Natural killer cell (primary cell): ENCODE data around the gene UNC13C. TPM values are rescaled to one million over a fixed set of nuclear protein-coding genes. Genes with fewer than 3 reads are reported as not detected.

Experiments used
- ATAC-seq, 3 donors: fragments of 150-1000 bp in 2 of 3; fragments of 200-7000 bp in 1 of 3; cut with Tn5 transposase; 1 replicate in 1 of 3; 2 replicates in 2 of 3; pipeline ENCODE4 v1.10.0; 2021; ENCODE audit warnings: mild to moderate bottlenecking in 2 of 3, moderate library complexity in 2 of 3
- DNase-seq, 2 donors: peaks; one replicate each; pipeline versions ENCODE4 v3.0.0 to v3.0.0-alpha.2; 2013 to 2021; ENCODE audit warnings: mixed read lengths in 1 of 2
- H3K27ac ChIP-seq: one replicate; pipeline ENCODE4 v1.5.1; 2013; ENCODE audit warnings: mild to moderate bottlenecking, low read length
- H3K27me3 ChIP-seq: one replicate; pipeline ENCODE4 v1.6.1; 2013; ENCODE audit warnings: low read length; ENCODE audit not compliant: control insufficient read depth, insufficient read depth
- H3K36me3 ChIP-seq: one replicate; pipeline ENCODE4 v1.6.1; 2013; ENCODE audit warnings: low read length; ENCODE audit not compliant: control insufficient read depth, insufficient read depth
- H3K4me1 ChIP-seq: one replicate; pipeline ENCODE4 v1.6.1; 2013; ENCODE audit warnings: low read length; ENCODE audit not compliant: control insufficient read depth, insufficient read depth
- H3K4me3 ChIP-seq: one replicate; pipeline ENCODE4 v1.5.1; 2013; ENCODE audit warnings: low read length
- H3K9me3 ChIP-seq: one replicate; pipeline ENCODE4 v1.6.1; 2013; ENCODE audit warnings: low read length; ENCODE audit not compliant: control insufficient read depth, insufficient read depth
- H3K27ac Mint-ChIP-seq, 2 donors: one replicate each; pipeline ENCODE4 v1.8.0; 2022; ENCODE audit warnings: mild to moderate bottlenecking in 2 of 2, mixed read lengths in 2 of 2, moderate library complexity in 1 of 2
- H3K27me3 Mint-ChIP-seq, 2 donors: one replicate each; pipeline ENCODE4 v1.8.0; 2022; ENCODE audit warnings: low read depth in 2 of 2, mixed read lengths in 2 of 2
- H3K36me3 Mint-ChIP-seq: one replicate; pipeline ENCODE4 v1.8.0; 2022; ENCODE audit warnings: mixed read lengths
- H3K4me1 Mint-ChIP-seq, 2 donors: one replicate each; pipeline ENCODE4 v1.8.0; 2022; ENCODE audit warnings: mixed read lengths in 2 of 2
- H3K4me3 Mint-ChIP-seq: one replicate; pipeline ENCODE4 v1.8.0; 2022; ENCODE audit warnings: mild to moderate bottlenecking, moderate library complexity, mixed read lengths
- H3K9me3 Mint-ChIP-seq, 2 donors: one replicate each; pipeline ENCODE4 v1.8.0; 2022; ENCODE audit warnings: mixed read lengths in 2 of 2
- CTCF ChIP-seq: fragments of 200-600 bp; IDR thresholded peaks from one replicate; pipeline ENCODE4 v1.8.0; 2022; ENCODE audit warnings: antibody characterized with exemption
- WGBS: methylation state at CpG from one replicate; pipeline ENCODE4 v1.1.7; 2013; ENCODE audit warnings: missing lambda C conversion rate; ENCODE audit not compliant: insufficient coverage; 5-methylcytosine and 5-hydroxymethylcytosine counted together
- intact Hi-C: fragments of 100-400 bp; cut with micrococcal nuclease; formaldehyde crosslinking; loops from one replicate; pipeline ENCODE4 v1.14.2; 2022
- total RNA-seq, 4 donors: library from RNA; stranded (reverse); fragments of 120-200 nt in 1 of 4; gene quantifications; one replicate each; pipeline versions ENCODE4 v1.2.3 to v1.2.4, GENCODE V29; 2013 to 2022

Gene UNC13C
- total RNA-seq, 3 donors from 2014 or later (not counting 1 experiment from before 2014, with no cell fraction given): not detected

- H3K27ac ChIP-seq: no peak overlapping the region
- H3K4me1 Mint-ChIP-seq: no peaks in the 10 kb centered on the region
- no peaks in the 10 kb centered on the region for H3K4me1 ChIP-seq
- no peaks in the 10 kb centered on the region for H3K36me3 ChIP-seq
- H3K9me3 Mint-ChIP-seq: peaks cover 7 to 10% of the 10 kb centered on the region in 2 donors
- no peaks in the 10 kb centered on the region for H3K27me3 Mint-ChIP-seq
- ATAC-seq: no peak
- DNase-seq: no peak
- H3K4me3 Mint-ChIP-seq: no peak overlapping the region
- no peaks in the 10 kb centered on the region for H3K27me3 ChIP-seq
- no peaks in the 10 kb centered on the region for H3K36me3 Mint-ChIP-seq
- no peak overlapping the region for H3K27ac Mint-ChIP-seq
- intact Hi-C loops: no loop called here
- TF ChIP-seq CTCF: no peak
- 58% methylated on average over 3 of the region's 3 CpGs for WGBS
- no peaks in the 10 kb centered on the region for H3K9me3 ChIP-seq
- H3K4me3 ChIP-seq: no peak overlapping the region
These were observed 503.6 kb downstream of the UNC13C start for GRCh38 chr15:54481819-54482218.

GRCh38 chr15:54482251-54482650 lies 504.0 kb downstream of the UNC13C start:
- no peaks in the 10 kb centered on the region for H3K36me3 Mint-ChIP-seq

GRCh38 chr15:54500330-54500729 lies 522.1 kb downstream of the UNC13C start:
- Histone ChIP-seq H3K36me3 (no peaks in the 10 kb centered on the region), H3K4me1 (no peaks in the 10 kb centered on the region), H3K4me3 (no peak overlapping the region), H3K27ac (no peak overlapping the region), H3K27me3 (no peaks in the 10 kb centered on the region), H3K9me3 (no peaks in the 10 kb centered on the region)
- ATAC-seq (no peak), DNase-seq (no peak)
- Mint-ChIP-seq H3K4me1 (no peaks in the 10 kb centered on the region), H3K27ac (no peak overlapping the region), H3K27me3 (no peaks in the 10 kb centered on the region), H3K9me3 (peaks cover 0 to 7% of the 10 kb centered on the region in 2 donors), H3K36me3 (no peaks in the 10 kb centered on the region), H3K4me3 (no peak overlapping the region)
- 95% methylated on average over 2 of the region's 2 CpGs for WGBS
- no peak for TF ChIP-seq CTCF
- intact Hi-C loops: no loop called here

More at GRCh38 chr15:54482251-54482650, 504.0 kb downstream of the UNC13C start:
- H3K9me3 Mint-ChIP-seq: peaks cover 7 to 10% of the 10 kb centered on the region in 2 donors
- Histone ChIP-seq H3K27me3 (no peaks in the 10 kb centered on the region), H3K9me3 (no peaks in the 10 kb centered on the region), H3K27ac (no peak overlapping the region), H3K4me3 (no peak overlapping the region), H3K4me1 (no peaks in the 10 kb centered on the region), H3K36me3 (no peaks in the 10 kb centered on the region)
- intact Hi-C loops: no loop called here
- no peak for ATAC-seq
- TF ChIP-seq CTCF: no peak
- no peak overlapping the region for H3K4me3 Mint-ChIP-seq
- no peak overlapping the region for H3K27ac Mint-ChIP-seq
- no peaks in the 10 kb centered on the region for H3K27me3 Mint-ChIP-seq
- 98% methylated on average over 5 of the region's 5 CpGs for WGBS
- H3K4me1 Mint-ChIP-seq: no peaks in the 10 kb centered on the region
- no peak for DNase-seq

- H3K4me3 Mint-ChIP-seq: no peak overlapping the region
- no peak overlapping the region for H3K4me3 ChIP-seq
- 87% methylated on average over 3 of the region's 5 CpGs for WGBS
- H3K27me3 Mint-ChIP-seq: no peaks in the 10 kb centered on the region
- ATAC-seq (no peak), DNase-seq (no peak)
- peaks cover 0 to 5% of the 10 kb centered on the region in 2 donors for H3K9me3 Mint-ChIP-seq
- H3K27ac ChIP-seq: no peak overlapping the region
- no peaks in the 10 kb centered on the region for H3K36me3 Mint-ChIP-seq
- H3K36me3 ChIP-seq: no peaks in the 10 kb centered on the region
- TF ChIP-seq CTCF: no peak
- no peaks in the 10 kb centered on the region for H3K4me1 ChIP-seq
- H3K9me3 ChIP-seq: no peaks in the 10 kb centered on the region
- H3K27ac Mint-ChIP-seq: no peak overlapping the region
- intact Hi-C loops: no loop called here
- H3K27me3 ChIP-seq: no peaks in the 10 kb centered on the region
- H3K4me1 Mint-ChIP-seq: no peaks in the 10 kb centered on the region
These were observed 524.3 kb downstream of the UNC13C start for GRCh38 chr15:54502416-54503075.
